NCI-H2227 (cell line): ENCODE measurements around the gene KLK12.

Source experiments
- DNase-seq: peaks from one replicate; lab custom pipeline; 2025; ENCODE audit not compliant: unreplicated experiment; lab: John Stamatoyannopoulos, UW

The KLK12 gene

GRCh38 chr19:50983625-50984292, 51.0 kb downstream of the KLK12 start, which contains the start of gene KLK7:
Gene KLK7 (minus strand): TSS chr19:50983917. CDS start chr19:50982399, 1,518 bp downstream.
- no peak for DNase-seq

- no peak for DNase-seq
These were observed 52.6 kb downstream of the KLK12 start for GRCh38 chr19:50982186-50982585.

- no peak for DNase-seq
These were observed 53.1 kb downstream of the KLK12 start for GRCh38 chr19:50981587-50982146.

GRCh38 chr19:50980208-50980607, 54.6 kb downstream of the KLK12 start:
- no peak for DNase-seq

GRCh38 chr19:50979758-50980157, 55.0 kb downstream of the KLK12 start:
- no peak for DNase-seq
